ENCODE measurements around the gene SHISA8. TPM values are rescaled to one million over a fixed set of nuclear protein-coding genes. Genes with fewer than 3 reads are reported as not detected.
A peak's percentile ranks its signal among the peaks of the same experiment; 100 is the strongest.

Gene SHISA8
- total RNA-seq, result not detected
- long read RNA-seq, result 0 reads

DNA sequence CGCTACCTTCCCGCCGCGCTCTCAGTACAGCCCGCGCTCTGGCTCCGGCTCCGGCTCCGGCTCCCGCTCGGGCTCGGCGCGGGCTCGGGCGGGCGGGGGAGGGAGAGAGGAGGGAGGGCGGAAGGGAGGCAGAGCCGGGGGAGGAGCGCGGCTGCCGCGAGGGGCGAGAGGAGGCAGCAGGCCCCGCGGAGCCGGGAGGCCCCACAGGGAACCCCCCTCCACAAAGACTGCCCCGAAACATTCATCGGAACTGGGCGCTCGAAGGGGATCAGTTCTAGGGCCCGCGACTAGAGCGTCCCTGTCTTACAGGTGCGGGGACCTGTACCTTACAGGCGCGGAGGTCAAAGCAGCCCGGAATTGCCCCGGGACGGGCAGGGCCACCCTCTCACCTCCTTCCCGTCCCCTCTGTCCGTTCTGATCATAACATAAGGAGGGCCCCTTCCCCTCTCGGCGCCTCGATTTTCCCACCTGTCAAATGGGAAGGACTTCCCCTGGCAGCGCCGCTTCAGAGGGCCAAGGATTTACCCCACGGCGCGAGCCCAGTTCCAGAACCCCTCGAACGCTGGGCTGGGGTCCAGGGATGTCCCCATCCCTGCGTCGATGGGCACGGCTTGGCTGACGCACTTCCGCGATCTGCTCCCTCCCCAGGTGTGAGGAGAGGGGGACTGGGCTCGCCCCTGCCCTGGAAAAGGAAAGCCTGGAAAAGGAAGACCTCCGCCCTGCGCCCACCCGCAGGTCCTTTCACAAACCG is at the start of gene SHISA8:
SHISA8 (minus strand) TSS at position 40 of the 751 bp plus-strand sequence. CDS start 407 bp downstream, outside the sequence.
- H3K4me3 ChIP-seq, result peak within 1 kb of the TSS; percentile 41
- no peaks in the 10 kb centered on the region for H3K9me3 ChIP-seq
- ATAC-seq (peak; percentile 58 to 64), DNase-seq (no peak)
- intact Hi-C loops (cut with DNase I), result no loop called here
- peaks cover 47% of the 10 kb centered on the region for H3K4me1 ChIP-seq
- TF ChIP-seq, protein P1, sequence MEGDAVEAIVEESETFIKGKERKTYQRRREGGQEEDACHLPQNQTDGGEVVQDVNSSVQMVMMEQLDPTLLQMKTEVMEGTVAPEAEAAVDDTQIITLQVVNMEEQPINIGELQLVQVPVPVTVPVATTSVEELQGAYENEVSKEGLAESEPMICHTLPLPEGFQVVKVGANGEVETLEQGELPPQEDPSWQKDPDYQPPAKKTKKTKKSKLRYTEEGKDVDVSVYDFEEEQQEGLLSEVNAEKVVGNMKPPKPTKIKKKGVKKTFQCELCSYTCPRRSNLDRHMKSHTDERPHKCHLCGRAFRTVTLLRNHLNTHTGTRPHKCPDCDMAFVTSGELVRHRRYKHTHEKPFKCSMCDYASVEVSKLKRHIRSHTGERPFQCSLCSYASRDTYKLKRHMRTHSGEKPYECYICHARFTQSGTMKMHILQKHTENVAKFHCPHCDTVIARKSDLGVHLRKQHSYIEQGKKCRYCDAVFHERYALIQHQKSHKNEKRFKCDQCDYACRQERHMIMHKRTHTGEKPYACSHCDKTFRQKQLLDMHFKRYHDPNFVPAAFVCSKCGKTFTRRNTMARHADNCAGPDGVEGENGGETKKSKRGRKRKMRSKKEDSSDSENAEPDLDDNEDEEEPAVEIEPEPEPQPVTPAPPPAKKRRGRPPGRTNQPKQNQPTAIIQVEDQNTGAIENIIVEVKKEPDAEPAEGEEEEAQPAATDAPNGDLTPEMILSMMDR (IDR thresholded peaks at IDR 0.05), result no peak
- H3K27me3 ChIP-seq (ENCODE audit: low read depth), result peaks cover 96% of the 10 kb centered on the region
- no peak within 1 kb of the TSS for H3K27ac ChIP-seq
- H3K36me3 ChIP-seq, result no peaks in the 10 kb centered on the region

DNA sequence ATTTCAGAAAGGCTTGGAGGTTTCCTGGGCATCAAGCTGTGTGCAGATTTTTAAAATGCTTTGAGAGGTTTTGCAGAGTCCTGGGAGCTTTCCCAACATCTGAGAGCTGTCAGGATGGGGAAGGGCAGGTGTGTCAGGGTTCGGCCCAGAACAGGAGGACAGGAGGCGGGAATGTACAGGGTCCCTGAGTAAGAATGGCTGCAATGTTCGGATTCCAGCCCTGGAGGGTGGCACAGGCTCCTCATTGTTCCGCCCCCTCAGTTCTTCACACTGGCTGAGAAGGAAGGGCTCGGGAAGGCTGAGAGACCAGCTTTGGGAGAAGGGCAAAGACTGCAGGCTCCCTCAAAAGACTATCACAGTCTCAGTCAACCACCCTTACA is 49.2 kb upstream of the SHISA8 start:
- Histone ChIP-seq H3K4me1 (peaks cover 14% of the 10 kb centered on the region), H3K4me3 (no peak overlapping the region), H3K27ac (no peak overlapping the region), H3K27me3 (ENCODE audit: low read depth) (no peaks in the 10 kb centered on the region), H3K36me3 (no peaks in the 10 kb centered on the region), H3K9me3 (no peaks in the 10 kb centered on the region)
- intact Hi-C loops (cut with DNase I), result no loop called here
- ATAC-seq (peak; percentile 61 to 74), DNase-seq (no peak)
- TF ChIP-seq, protein P1 (IDR thresholded peaks at IDR 0.05), result no peak

GRCh38 chr22:41963453-41964111 is 48.7 kb upstream of the SHISA8 start:
- ATAC-seq, result peak; percentile 85
- no peak overlapping the region for H3K27ac ChIP-seq
- H3K4me1 ChIP-seq, result peaks cover 14% of the 10 kb centered on the region
- intact Hi-C loops (cut with DNase I), result no loop called here
- TF ChIP-seq, protein P1 (IDR thresholded peaks at IDR 0.05), result no peak
- no peaks in the 10 kb centered on the region for H3K9me3 ChIP-seq
- no peak overlapping the region for H3K4me3 ChIP-seq
- H3K27me3 ChIP-seq (ENCODE audit: low read depth), result no peaks in the 10 kb centered on the region
- H3K36me3 ChIP-seq, result no peaks in the 10 kb centered on the region
- peak; percentile 67 for DNase-seq

- peak; percentile 38 to 59 for ATAC-seq
- Histone ChIP-seq H3K36me3 (no peaks in the 10 kb centered on the region), H3K4me3 (peak overlapping the region; percentile 36), H3K27ac (no peak overlapping the region), H3K4me1 (peaks cover 8% of the 10 kb centered on the region), H3K27me3 (ENCODE audit: low read depth) (no peaks in the 10 kb centered on the region), H3K9me3 (no peaks in the 10 kb centered on the region)
- TF ChIP-seq, protein P1 (IDR thresholded peaks at IDR 0.05), result peak; percentile 22
- DNase-seq, result no peak
- intact Hi-C loops (cut with DNase I), result no loop called here
Observed at GRCh38 chr22:41957941-41958556, 43.2 kb upstream of the SHISA8 start.

DNA sequence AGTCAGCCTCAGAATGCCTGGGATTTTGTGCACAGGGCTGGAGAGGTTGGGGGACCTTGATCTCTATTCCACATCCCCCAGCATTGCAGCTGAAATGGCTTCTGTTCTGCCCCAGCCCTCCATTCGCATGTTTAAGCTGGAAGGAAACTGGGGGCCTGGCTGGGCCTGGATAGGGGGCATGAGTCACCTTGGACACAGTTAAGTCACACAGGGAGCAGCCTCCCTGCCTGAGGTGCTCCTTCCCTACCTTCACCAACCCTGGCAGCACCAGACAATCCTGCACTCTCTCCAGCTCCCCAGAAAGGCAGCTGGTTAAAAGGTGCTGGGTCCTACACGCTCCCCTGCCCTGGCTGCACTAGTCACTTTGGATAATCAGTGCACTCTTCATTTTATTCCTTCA is 37.8 kb upstream of the SHISA8 start:
- DNase-seq (no peak), ATAC-seq (no peak)
- TF ChIP-seq, protein P1 (IDR thresholded peaks at IDR 0.05), result no peak
- no peak overlapping the region for H3K4me3 ChIP-seq
- no peaks in the 10 kb centered on the region for H3K36me3 ChIP-seq
- H3K27ac ChIP-seq, result no peak overlapping the region
- intact Hi-C loops (cut with DNase I), result no loop called here
- H3K4me1 ChIP-seq, result peaks cover 4% of the 10 kb centered on the region
- no peaks in the 10 kb centered on the region for H3K27me3 ChIP-seq (ENCODE audit: low read depth)
- H3K9me3 ChIP-seq, result no peaks in the 10 kb centered on the region

Measured in lower lobe of right lung (tissue), 2 donors.